Liver (tissue), 9 donors: Measurements from ENCODE around the gene TSTD2. TPM values are rescaled to one million over a fixed set of nuclear protein-coding genes. Genes with fewer than 3 reads are reported as not detected.

Experiments used
- DNase-seq: peaks from one replicate; pipeline ENCODE4 v3.0.0-alpha.2; 2017; ENCODE audit warnings: low spot score
- H3K27ac ChIP-seq, 2 donors: one replicate each; pipeline ENCODE4 v1.7.0; 2013; ENCODE audit warnings: inconsistent platforms in 2 of 2, low read length in 2 of 2, control low read depth in 1 of 2, low read depth in 1 of 2, mild to moderate bottlenecking in 1 of 2
- H3K27me3 ChIP-seq, 4 donors: one replicate each; pipeline versions ENCODE4 v1.6.1 to v1.7.0; 2013; ENCODE audit warnings: low read length in 3 of 4, inconsistent platforms in 1 of 4, mild to moderate bottlenecking in 1 of 4, moderate library complexity in 1 of 4; ENCODE audit not compliant: control insufficient read depth in 4 of 4, insufficient read depth in 4 of 4
- H3K36me3 ChIP-seq, 4 donors: one replicate each; pipeline versions ENCODE4 v1.6.1 to v1.7.0; 2013; ENCODE audit warnings: low read length in 3 of 4, mild to moderate bottlenecking in 3 of 4, low read depth in 1 of 4, moderate library complexity in 1 of 4; ENCODE audit not compliant: control insufficient read depth in 4 of 4, insufficient read depth in 3 of 4
- H3K4me1 ChIP-seq, 4 donors: one replicate each; pipeline versions ENCODE4 v1.6.1 to v1.7.0; 2013; ENCODE audit warnings: low read length in 3 of 4, mild to moderate bottlenecking in 3 of 4, moderate library complexity in 1 of 4; ENCODE audit not compliant: control insufficient read depth in 4 of 4, insufficient read depth in 4 of 4
- H3K4me3 ChIP-seq, 3 donors: one replicate each; pipeline versions ENCODE4 v1.6.1 to v1.7.0; 2013; ENCODE audit warnings: low read length in 3 of 3, control low read depth in 1 of 3, low read depth in 1 of 3, mild to moderate bottlenecking in 1 of 3
- H3K9ac ChIP-seq, 2 donors: one replicate each; pipeline ENCODE4 v1.7.0; 2013; ENCODE audit warnings: low read length in 2 of 2, mild to moderate bottlenecking in 2 of 2, moderate library complexity in 2 of 2, control low read depth in 1 of 2, low read depth in 1 of 2
- H3K9me3 ChIP-seq, 4 donors: one replicate each; pipeline versions ENCODE4 v1.6.1 to v1.7.0; 2013; ENCODE audit warnings: low read length in 3 of 4; ENCODE audit not compliant: control insufficient read depth in 4 of 4
- EGR1 ChIP-seq, 2 donors: IDR thresholded peaks; 2 replicates each; pipeline ENCODE4 v1.6.1; 2016 to 2018; ENCODE audit warnings: antibody characterized with exemption in 2 of 2, low read depth in 2 of 2
- FOXA1 ChIP-seq: IDR thresholded peaks from 2 replicates; pipeline ENCODE4 v1.6.1; 2016; ENCODE audit warnings: antibody characterized with exemption
- FOXA2 ChIP-seq: IDR thresholded peaks from 2 replicates; pipeline ENCODE4 v1.6.1; 2016; ENCODE audit warnings: antibody characterized with exemption
- GABPA ChIP-seq, 2 donors: IDR thresholded peaks in 1 of 2; conservative IDR thresholded peaks in 1 of 2; 2 replicates each; pipeline ENCODE4 v1.6.1; 2016; ENCODE audit warnings: antibody characterized with exemption in 2 of 2, mild to moderate bottlenecking in 1 of 2, moderate library complexity in 1 of 2
- HNF4A ChIP-seq, 2 donors: conservative IDR thresholded peaks; 2 replicates each; pipeline ENCODE4 v1.6.1; 2016; ENCODE audit warnings: antibody characterized with exemption in 2 of 2, mild to moderate bottlenecking in 2 of 2
- HNF4G ChIP-seq: IDR thresholded peaks from 2 replicates; pipeline ENCODE4 v1.6.1; 2016; ENCODE audit warnings: antibody characterized with exemption
- JUND ChIP-seq, 2 donors: IDR thresholded peaks; 2 replicates each; pipeline ENCODE4 v1.6.1; 2016; ENCODE audit warnings: antibody characterized with exemption in 2 of 2
- NR2F2 ChIP-seq: IDR thresholded peaks from 2 replicates; pipeline ENCODE4 v1.6.1; 2016; ENCODE audit warnings: antibody characterized with exemption
- RAD21 ChIP-seq, 2 donors: IDR thresholded peaks; 2 replicates each; pipeline ENCODE4 v1.6.1; 2016; ENCODE audit warnings: antibody characterized with exemption in 2 of 2, mild to moderate bottlenecking in 2 of 2
- RXRA ChIP-seq, 2 donors: IDR thresholded peaks; 2 replicates each; pipeline ENCODE4 v1.6.1; 2017 to 2018; ENCODE audit warnings: antibody characterized with exemption in 2 of 2, mild to moderate bottlenecking in 1 of 2
- SP1 ChIP-seq: IDR thresholded peaks from 2 replicates; pipeline ENCODE4 v1.6.1; 2018; ENCODE audit warnings: antibody characterized with exemption, mild to moderate bottlenecking
- TAF1 ChIP-seq: conservative IDR thresholded peaks from 2 replicates; pipeline ENCODE4 v1.6.1; 2016; ENCODE audit warnings: antibody characterized with exemption, mild to moderate bottlenecking
- YY1 ChIP-seq: IDR thresholded peaks from 2 replicates; pipeline ENCODE4 v1.6.1; 2016; ENCODE audit warnings: antibody characterized with exemption, mild to moderate bottlenecking
- WGBS: extraction: QIAGEN DNeasy Blood & Tissue Kit; methylation state at CpG from one replicate; pipeline ENCODE4 v1.1.7; 2013; 5-methylcytosine and 5-hydroxymethylcytosine counted together
- polyA plus RNA-seq, 2 donors: library from polyadenylated mRNA; stranded (reverse) in 1 of 2; unstranded in 1 of 2; fragments of 200-250 nt in 1 of 2; fragments of >200 nt in 1 of 2; fragmentation: Nextera tagmentation in 1 of 2; extraction: Ambion mirVana in 1 of 2; gene quantifications; one replicate each; pipeline versions ENCODE4 v1.2.1 to v1.2.3, GENCODE V29; 2013 to 2015
- total RNA-seq, 2 donors: library from RNA; depleted of rRNA; stranded (reverse); fragments of >200 nt; gene quantifications; one replicate each; pipeline ENCODE4 v1.2.3, GENCODE V29; 2014
- TF ChIP-seq, protein P1 (sequence below): IDR thresholded peaks from 2 replicates; pipeline ENCODE4 v1.6.1; 2016; ENCODE audit warnings: antibody characterized with exemption
- TF ChIP-seq, protein P2 (sequence below): IDR thresholded peaks from 2 replicates; pipeline ENCODE4 v1.6.1; 2016; ENCODE audit warnings: antibody characterized with exemption, mild to moderate bottlenecking
- TF ChIP-seq, protein P3 (sequence below): IDR thresholded peaks from 2 replicates; pipeline ENCODE4 v1.6.1; 2016; ENCODE audit warnings: antibody characterized with exemption
- TF ChIP-seq, protein P4 (sequence below): IDR thresholded peaks from 2 replicates; pipeline ENCODE4 v1.6.1; 2016; ENCODE audit warnings: antibody characterized with exemption
- TF ChIP-seq, protein P5 (sequence below): fragments of 150-350 bp; IDR thresholded peaks from 2 replicates; pipeline ENCODE4 v1.5.1; 2017; ENCODE audit warnings: improper control_type of control experiment, low read depth, low read length; ENCODE audit not compliant: missing input control
- donor health status: healthy.
- donor health status: healthy.
- donor health status: healthy.
- donor health status: healthy.
- donor health status: healthy.

Gene TSTD2
- total and polyA plus RNA-seq, 4 donors: 4.6 to 13.8 (median 7.1) TPM

DNA sequence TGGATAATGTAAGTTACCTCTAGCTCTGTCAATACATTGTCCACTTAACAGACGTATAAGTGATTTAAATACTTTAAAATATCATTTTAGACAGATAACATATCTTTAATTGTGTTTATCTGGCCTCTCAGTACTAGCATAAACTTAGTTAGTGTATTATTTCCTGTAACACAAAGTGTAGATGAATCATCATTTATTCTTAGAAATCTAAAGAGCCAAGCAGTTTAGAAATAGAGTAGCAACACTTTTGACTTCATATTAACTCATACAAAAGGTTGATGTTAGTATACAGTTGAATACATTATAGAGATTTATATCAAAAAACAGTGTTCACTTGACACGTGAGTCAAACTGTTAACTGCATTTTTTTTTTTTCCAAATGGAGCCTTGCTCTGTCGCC lies 18.5 kb upstream of the TSTD2 start:
- Histone ChIP-seq H3K27me3 (no peaks in the 10 kb centered on the region), H3K9me3 (no peaks in the 10 kb centered on the region), H3K36me3 (peaks cover 10 to 56% (median 41%) of the 10 kb centered on the region in 4 donors), H3K4me1 (peaks cover 0 to 7% (median 5%) of the 10 kb centered on the region in 4 donors), H3K9ac (no peak overlapping the region), H3K4me3 (no peak overlapping the region), H3K27ac (no peak overlapping the region)
- WGBS: 85% methylated on average over 3 of the region's 3 CpGs
- DNase-seq: no peak
- TF ChIP-seq FOXA1 (no peak), HNF4A (conservative IDR thresholded peaks at IDR 0.05) (no peak), YY1 (no peak), EGR1 (IDR thresholded peaks at IDR 0.05; ENCODE audit: low read depth in 2 of 2) (no peak), HNF4G (no peak), SP1 (no peak), JUND (IDR thresholded peaks at IDR 0.05) (no peak), GABPA (IDR thresholded peaks at IDR 0.05 in 1 of 2, conservative IDR thresholded peaks at IDR 0.05 in 1 of 2) (no peak), RAD21 (IDR thresholded peaks at IDR 0.05) (no peak), FOXA2 (no peak), NR2F2 (no peak), TAF1 (no peak), RXRA (IDR thresholded peaks at IDR 0.05) (no peak)
- TF ChIP-seq, protein P1, sequence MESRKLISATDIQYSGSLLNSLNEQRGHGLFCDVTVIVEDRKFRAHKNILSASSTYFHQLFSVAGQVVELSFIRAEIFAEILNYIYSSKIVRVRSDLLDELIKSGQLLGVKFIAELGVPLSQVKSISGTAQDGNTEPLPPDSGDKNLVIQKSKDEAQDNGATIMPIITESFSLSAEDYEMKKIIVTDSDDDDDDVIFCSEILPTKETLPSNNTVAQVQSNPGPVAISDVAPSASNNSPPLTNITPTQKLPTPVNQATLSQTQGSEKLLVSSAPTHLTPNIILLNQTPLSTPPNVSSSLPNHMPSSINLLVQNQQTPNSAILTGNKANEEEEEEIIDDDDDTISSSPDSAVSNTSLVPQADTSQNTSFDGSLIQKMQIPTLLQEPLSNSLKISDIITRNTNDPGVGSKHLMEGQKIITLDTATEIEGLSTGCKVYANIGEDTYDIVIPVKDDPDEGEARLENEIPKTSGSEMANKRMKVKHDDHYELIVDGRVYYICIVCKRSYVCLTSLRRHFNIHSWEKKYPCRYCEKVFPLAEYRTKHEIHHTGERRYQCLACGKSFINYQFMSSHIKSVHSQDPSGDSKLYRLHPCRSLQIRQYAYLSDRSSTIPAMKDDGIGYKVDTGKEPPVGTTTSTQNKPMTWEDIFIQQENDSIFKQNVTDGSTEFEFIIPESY: no peak
- TF ChIP-seq, protein P2, sequence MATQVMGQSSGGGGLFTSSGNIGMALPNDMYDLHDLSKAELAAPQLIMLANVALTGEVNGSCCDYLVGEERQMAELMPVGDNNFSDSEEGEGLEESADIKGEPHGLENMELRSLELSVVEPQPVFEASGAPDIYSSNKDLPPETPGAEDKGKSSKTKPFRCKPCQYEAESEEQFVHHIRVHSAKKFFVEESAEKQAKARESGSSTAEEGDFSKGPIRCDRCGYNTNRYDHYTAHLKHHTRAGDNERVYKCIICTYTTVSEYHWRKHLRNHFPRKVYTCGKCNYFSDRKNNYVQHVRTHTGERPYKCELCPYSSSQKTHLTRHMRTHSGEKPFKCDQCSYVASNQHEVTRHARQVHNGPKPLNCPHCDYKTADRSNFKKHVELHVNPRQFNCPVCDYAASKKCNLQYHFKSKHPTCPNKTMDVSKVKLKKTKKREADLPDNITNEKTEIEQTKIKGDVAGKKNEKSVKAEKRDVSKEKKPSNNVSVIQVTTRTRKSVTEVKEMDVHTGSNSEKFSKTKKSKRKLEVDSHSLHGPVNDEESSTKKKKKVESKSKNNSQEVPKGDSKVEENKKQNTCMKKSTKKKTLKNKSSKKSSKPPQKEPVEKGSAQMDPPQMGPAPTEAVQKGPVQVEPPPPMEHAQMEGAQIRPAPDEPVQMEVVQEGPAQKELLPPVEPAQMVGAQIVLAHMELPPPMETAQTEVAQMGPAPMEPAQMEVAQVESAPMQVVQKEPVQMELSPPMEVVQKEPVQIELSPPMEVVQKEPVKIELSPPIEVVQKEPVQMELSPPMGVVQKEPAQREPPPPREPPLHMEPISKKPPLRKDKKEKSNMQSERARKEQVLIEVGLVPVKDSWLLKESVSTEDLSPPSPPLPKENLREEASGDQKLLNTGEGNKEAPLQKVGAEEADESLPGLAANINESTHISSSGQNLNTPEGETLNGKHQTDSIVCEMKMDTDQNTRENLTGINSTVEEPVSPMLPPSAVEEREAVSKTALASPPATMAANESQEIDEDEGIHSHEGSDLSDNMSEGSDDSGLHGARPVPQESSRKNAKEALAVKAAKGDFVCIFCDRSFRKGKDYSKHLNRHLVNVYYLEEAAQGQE: no peak
- TF ChIP-seq, protein P3, sequence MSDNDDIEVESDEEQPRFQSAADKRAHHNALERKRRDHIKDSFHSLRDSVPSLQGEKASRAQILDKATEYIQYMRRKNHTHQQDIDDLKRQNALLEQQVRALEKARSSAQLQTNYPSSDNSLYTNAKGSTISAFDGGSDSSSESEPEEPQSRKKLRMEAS: no peak
- TF ChIP-seq, protein P4, sequence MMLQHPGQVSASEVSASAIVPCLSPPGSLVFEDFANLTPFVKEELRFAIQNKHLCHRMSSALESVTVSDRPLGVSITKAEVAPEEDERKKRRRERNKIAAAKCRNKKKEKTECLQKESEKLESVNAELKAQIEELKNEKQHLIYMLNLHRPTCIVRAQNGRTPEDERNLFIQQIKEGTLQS: no peak
- TF ChIP-seq, protein P5, sequence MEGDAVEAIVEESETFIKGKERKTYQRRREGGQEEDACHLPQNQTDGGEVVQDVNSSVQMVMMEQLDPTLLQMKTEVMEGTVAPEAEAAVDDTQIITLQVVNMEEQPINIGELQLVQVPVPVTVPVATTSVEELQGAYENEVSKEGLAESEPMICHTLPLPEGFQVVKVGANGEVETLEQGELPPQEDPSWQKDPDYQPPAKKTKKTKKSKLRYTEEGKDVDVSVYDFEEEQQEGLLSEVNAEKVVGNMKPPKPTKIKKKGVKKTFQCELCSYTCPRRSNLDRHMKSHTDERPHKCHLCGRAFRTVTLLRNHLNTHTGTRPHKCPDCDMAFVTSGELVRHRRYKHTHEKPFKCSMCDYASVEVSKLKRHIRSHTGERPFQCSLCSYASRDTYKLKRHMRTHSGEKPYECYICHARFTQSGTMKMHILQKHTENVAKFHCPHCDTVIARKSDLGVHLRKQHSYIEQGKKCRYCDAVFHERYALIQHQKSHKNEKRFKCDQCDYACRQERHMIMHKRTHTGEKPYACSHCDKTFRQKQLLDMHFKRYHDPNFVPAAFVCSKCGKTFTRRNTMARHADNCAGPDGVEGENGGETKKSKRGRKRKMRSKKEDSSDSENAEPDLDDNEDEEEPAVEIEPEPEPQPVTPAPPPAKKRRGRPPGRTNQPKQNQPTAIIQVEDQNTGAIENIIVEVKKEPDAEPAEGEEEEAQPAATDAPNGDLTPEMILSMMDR: no peak
